Measurements from ENCODE around the gene FNBP1L. TPM values are rescaled to one million over a fixed set of nuclear protein-coding genes. Genes with fewer than 3 reads are reported as not detected.

FNBP1L gene
- total and polyA plus RNA-seq, 10 of the 15 experiments (the other 5 are each of a cell fraction or from before 2014, with no cell fraction given): 0.02 to 0.12 (median 0.07) TPM; not detected in 4

DNA sequence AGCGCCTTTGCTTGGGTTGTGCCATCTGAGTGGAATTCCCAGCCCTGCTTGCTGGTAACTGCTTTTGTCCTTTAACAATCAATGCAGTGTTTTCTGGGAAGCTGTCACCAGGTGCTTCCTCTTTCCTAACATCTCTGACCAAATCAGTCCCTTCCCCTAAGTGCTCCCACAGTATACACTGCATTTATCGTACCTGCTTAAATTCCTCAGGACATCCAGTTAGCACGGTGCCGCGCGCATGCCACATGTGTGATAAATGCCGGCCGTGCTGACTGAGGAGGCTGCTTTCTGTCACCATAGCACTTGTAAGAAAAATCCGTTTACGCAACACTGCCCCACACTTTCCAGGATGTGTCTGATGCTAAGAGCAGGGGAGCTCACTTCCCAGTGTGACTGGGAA, 118.3 kb downstream of the FNBP1L start:
- H3K9ac ChIP-seq (ENCODE audit: control insufficient read depth, insufficient read depth, low read length): no peak overlapping the region
- ChIA-PET POLR2A (no interaction called here), CTCF (interaction anchor here (1.8 kb wide), 1 partner anchor 11 kb away, joined by 3 read pairs; no protein-coding TSS in a partner anchor), SMC1A (ENCODE audit: uncharacterized antibody, unreplicated experiment) (no interaction called here), RAD21 (ENCODE audit: unreplicated experiment) (no interaction called here)
- 86% methylated on average over 10 of the region's 10 CpGs for WGBS (ENCODE audit: insufficient coverage, insufficient replicate concordance, low lambda C conversion rate, missing lambda C conversion rate)
- H3K27me3 ChIP-seq (replicated peaks in 1 of 2; ENCODE audit: control insufficient read depth in 2 of 2, insufficient read depth in 2 of 2, low read length in 1 of 2): no peaks in the 10 kb centered on the region
- BruUV-seq (replicated peaks): no TSS peak
- no peak overlapping the region for H3K27ac ChIP-seq (ENCODE audit: control insufficient read depth, insufficient read depth)
- H3K79me2 ChIP-seq (ENCODE audit: control insufficient read depth, insufficient read depth, low read length): no peaks in the 10 kb centered on the region
- no peak overlapping the region for H2AFZ ChIP-seq (ENCODE audit: control insufficient read depth, low read depth, low read length)
- TF ChIP-seq, protein P1, sequence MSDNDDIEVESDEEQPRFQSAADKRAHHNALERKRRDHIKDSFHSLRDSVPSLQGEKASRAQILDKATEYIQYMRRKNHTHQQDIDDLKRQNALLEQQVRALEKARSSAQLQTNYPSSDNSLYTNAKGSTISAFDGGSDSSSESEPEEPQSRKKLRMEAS (IDR thresholded peaks at IDR 0.05; ENCODE audit: low read depth, low read length): no peak
- TF ChIP-seq RB1 (IDR thresholded peaks at IDR 0.05; ENCODE audit: borderline replicate concordance): no peak
- H3K4me1 ChIP-seq (ENCODE audit: control insufficient read depth, insufficient read depth, low read length): no peaks in the 10 kb centered on the region
- no peak overlapping the region for H3K4me3 ChIP-seq
- no peaks in the 10 kb centered on the region for H3K9me3 ChIP-seq (replicated peaks; ENCODE audit: control insufficient read depth, insufficient read depth, low read length)
- H3K36me3 ChIP-seq (ENCODE audit: control insufficient read depth in 2 of 2, insufficient read depth in 2 of 2, low read length in 1 of 2): peaks cover 0 to 4% of the 10 kb centered on the region in 2 experiments; a peak in 3 of 4 replicates
- intact Hi-C loops (cut with micrococcal nuclease; ENCODE audit: unreplicated experiment): no loop called here
- in situ Hi-C loops (cut with MboI): no loop called here
- FAIRE-seq (no peak), DNase-seq (ENCODE audit: low read depth, low spot score) (no peak), ATAC-seq (no peak)
- no peak overlapping the region for H3K4me2 ChIP-seq (ENCODE audit: control insufficient read depth, insufficient read depth)
- no peaks in the 10 kb centered on the region for H4K20me1 ChIP-seq (ENCODE audit: control insufficient read depth, insufficient read depth)

GRCh38 chr1:93567255-93567918, 119.5 kb downstream of the FNBP1L start:
- no TSS peak for BruUV-seq (replicated peaks)
- Histone ChIP-seq H3K27me3 (replicated peaks in 1 of 2; ENCODE audit: control insufficient read depth in 2 of 2, insufficient read depth in 2 of 2, low read length in 1 of 2) (no peaks in the 10 kb centered on the region; a peak in 1 of 4 replicates), H3K79me2 (ENCODE audit: control insufficient read depth, insufficient read depth, low read length) (no peaks in the 10 kb centered on the region), H4K20me1 (ENCODE audit: control insufficient read depth, insufficient read depth) (no peaks in the 10 kb centered on the region), H3K4me2 (ENCODE audit: control insufficient read depth, insufficient read depth) (no peak overlapping the region), H3K36me3 (ENCODE audit: control insufficient read depth in 2 of 2, insufficient read depth in 2 of 2, low read length in 1 of 2) (peaks cover 0 to 4% of the 10 kb centered on the region in 2 experiments; a peak in 3 of 4 replicates), H3K9me3 (replicated peaks; ENCODE audit: control insufficient read depth, insufficient read depth, low read length) (no peaks in the 10 kb centered on the region), H2AFZ (ENCODE audit: control insufficient read depth, low read depth, low read length) (no peak overlapping the region), H3K4me3 (no peak overlapping the region), H3K9ac (ENCODE audit: control insufficient read depth, insufficient read depth, low read length) (no peak overlapping the region), H3K27ac (ENCODE audit: control insufficient read depth, insufficient read depth) (no peak overlapping the region), H3K4me1 (ENCODE audit: control insufficient read depth, insufficient read depth, low read length) (no peaks in the 10 kb centered on the region)
- TF ChIP-seq SIX5 (IDR thresholded peaks at IDR 0.05; ENCODE audit: low read depth, low read length, severe bottlenecking): no peak
- SMC1A ChIA-PET (ENCODE audit: uncharacterized antibody, unreplicated experiment): interaction anchor here (1.6 kb wide), 1 partner anchor 92 kb away, joined by 3 read pairs; no protein-coding TSS in a partner anchor
- DNase-seq (ENCODE audit: low read depth, low spot score) (no peak), ATAC-seq (no peak), FAIRE-seq (no peak)
- RAD21 ChIA-PET (ENCODE audit: unreplicated experiment): no interaction called here
- POLR2A ChIA-PET: no interaction called here
- CTCF ChIA-PET: no interaction called here
- in situ Hi-C loops (cut with MboI) (no loop called here), intact Hi-C loops (cut with micrococcal nuclease; ENCODE audit: unreplicated experiment) (no loop called here)
- 84% methylated on average over 15 of the region's 15 CpGs for WGBS (ENCODE audit: insufficient coverage, insufficient replicate concordance, low lambda C conversion rate, missing lambda C conversion rate)

All from GM12878 (cell line).